ENCODE measurements around the gene DNAL1. TPM values are rescaled to one million over a fixed set of nuclear protein-coding genes. Genes with fewer than 3 reads are reported as not detected.

DNAL1 gene
- total RNA-seq, 1 donor from 2014 or later = 7.7 TPM

DNA sequence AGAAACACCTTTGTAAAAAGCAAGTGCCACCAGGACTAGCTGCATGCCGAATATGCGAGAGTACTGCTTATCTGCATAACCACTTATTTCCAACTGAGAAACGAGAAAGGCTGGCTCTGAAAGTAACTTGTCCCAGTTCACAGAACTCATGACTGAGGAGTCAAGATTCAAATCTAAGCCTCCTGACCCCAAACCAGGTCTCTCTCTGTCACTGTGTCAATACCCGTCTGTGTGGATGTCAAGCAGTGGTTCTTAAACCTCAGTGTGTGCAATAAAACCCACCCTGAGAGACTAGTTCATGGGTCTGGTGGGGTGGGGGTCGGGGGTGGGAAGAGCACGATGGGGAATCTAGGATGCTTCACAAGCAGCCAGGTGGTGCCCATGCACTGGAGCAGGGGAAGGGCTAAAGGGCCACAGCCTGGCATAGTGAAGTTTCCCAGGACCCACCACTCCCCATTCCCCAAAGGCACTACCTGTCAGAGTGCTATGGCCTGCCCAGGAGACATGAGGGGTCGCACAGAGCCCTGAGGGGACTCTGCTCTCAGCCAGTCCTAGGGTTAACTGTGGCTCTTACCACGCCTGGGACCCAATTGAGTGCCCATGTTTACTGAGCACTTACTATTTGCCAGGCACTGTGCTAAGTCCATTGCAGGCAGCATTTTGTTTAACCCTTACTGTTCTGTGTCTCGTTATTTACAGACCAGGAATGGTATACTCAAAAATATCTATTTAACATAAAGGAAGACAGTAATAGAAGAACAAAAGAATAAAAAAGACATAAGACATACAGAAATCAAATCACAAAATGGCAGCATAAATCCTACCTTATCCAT is 102.8 kb downstream of the DNAL1 start:
- ChIA-PET POLR2A (interaction anchor here (0.7 to 10.3 kb wide), 5 partner anchors 7 to 1267 kb away, joined by 3 to 183 read pairs (median 7); a partner anchor contains a TSS), CTCF (interaction anchor here (1.2 to 9.2 kb wide), 7 partner anchors 11 to 79 kb away, joined by 3 to 78 read pairs (median 9); no protein-coding TSS in a partner anchor)
- H3K4me1 Mint-ChIP-seq = peaks cover 99% of the 10 kb centered on the region
- no peaks in the 10 kb centered on the region for H3K27me3 Mint-ChIP-seq
- H3K36me3 Mint-ChIP-seq (ENCODE audit: low read depth) = peaks cover 6% of the 10 kb centered on the region
- H3K4me3 Mint-ChIP-seq = peak overlapping the region; percentile 44
- no peak for DNase-seq
- intact Hi-C loops (cut with micrococcal nuclease) = no loop called here
- ATAC-seq (ENCODE audit: low read depth) = no peak
- H3K9me3 Mint-ChIP-seq = no peaks in the 10 kb centered on the region
- TF ChIP-seq, protein P1, sequence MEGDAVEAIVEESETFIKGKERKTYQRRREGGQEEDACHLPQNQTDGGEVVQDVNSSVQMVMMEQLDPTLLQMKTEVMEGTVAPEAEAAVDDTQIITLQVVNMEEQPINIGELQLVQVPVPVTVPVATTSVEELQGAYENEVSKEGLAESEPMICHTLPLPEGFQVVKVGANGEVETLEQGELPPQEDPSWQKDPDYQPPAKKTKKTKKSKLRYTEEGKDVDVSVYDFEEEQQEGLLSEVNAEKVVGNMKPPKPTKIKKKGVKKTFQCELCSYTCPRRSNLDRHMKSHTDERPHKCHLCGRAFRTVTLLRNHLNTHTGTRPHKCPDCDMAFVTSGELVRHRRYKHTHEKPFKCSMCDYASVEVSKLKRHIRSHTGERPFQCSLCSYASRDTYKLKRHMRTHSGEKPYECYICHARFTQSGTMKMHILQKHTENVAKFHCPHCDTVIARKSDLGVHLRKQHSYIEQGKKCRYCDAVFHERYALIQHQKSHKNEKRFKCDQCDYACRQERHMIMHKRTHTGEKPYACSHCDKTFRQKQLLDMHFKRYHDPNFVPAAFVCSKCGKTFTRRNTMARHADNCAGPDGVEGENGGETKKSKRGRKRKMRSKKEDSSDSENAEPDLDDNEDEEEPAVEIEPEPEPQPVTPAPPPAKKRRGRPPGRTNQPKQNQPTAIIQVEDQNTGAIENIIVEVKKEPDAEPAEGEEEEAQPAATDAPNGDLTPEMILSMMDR (IDR thresholded peaks at IDR 0.05) = no peak
- H3K27ac Mint-ChIP-seq = peak overlapping the region; percentile 91

DNA sequence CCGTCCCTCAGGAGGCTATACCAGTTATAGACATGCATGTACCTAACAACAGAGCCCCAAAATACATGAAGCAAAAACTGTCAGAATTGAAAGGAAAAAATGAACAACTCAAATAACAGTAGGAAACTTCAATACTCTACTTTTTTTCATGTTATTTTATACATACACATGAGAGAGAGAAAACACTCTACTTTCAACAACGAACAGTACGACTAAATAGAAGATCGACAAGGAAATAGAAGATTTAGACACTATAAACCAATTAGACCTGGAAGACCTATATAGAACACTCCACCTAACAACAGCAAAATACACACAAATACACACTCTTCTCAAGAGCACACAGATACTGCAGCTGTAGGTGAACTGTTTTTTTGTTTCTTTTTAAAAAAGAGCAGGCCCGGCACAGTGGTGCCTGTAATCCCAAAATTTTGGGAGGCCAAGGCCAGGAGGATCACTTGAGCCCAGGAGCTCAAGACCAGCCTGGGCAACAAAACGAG is 104.1 kb downstream of the DNAL1 start:
- no peaks in the 10 kb centered on the region for H3K9me3 Mint-ChIP-seq
- H3K27ac Mint-ChIP-seq = peak overlapping the region; percentile 68
- no peaks in the 10 kb centered on the region for H3K27me3 Mint-ChIP-seq
- TF ChIP-seq, protein P1 (IDR thresholded peaks at IDR 0.05) = no peak
- no peak overlapping the region for H3K4me3 Mint-ChIP-seq
- DNase-seq (no peak), ATAC-seq (ENCODE audit: low read depth) (no peak)
- intact Hi-C loops (cut with micrococcal nuclease) = no loop called here
- H3K36me3 Mint-ChIP-seq (ENCODE audit: low read depth) = peaks cover 6% of the 10 kb centered on the region
- H3K4me1 Mint-ChIP-seq = peaks cover 99% of the 10 kb centered on the region
- ChIA-PET POLR2A (interaction anchor here (0.6 to 14.6 kb wide), 7 partner anchors 6 to 78 kb away, joined by 4 to 493 read pairs (median 8); no protein-coding TSS in a partner anchor), CTCF (interaction anchor here (1.1 to 2.6 kb wide), 5 partner anchors 9 to 29 kb away, joined by 3 to 18 read pairs (median 4); no protein-coding TSS in a partner anchor)

DNA sequence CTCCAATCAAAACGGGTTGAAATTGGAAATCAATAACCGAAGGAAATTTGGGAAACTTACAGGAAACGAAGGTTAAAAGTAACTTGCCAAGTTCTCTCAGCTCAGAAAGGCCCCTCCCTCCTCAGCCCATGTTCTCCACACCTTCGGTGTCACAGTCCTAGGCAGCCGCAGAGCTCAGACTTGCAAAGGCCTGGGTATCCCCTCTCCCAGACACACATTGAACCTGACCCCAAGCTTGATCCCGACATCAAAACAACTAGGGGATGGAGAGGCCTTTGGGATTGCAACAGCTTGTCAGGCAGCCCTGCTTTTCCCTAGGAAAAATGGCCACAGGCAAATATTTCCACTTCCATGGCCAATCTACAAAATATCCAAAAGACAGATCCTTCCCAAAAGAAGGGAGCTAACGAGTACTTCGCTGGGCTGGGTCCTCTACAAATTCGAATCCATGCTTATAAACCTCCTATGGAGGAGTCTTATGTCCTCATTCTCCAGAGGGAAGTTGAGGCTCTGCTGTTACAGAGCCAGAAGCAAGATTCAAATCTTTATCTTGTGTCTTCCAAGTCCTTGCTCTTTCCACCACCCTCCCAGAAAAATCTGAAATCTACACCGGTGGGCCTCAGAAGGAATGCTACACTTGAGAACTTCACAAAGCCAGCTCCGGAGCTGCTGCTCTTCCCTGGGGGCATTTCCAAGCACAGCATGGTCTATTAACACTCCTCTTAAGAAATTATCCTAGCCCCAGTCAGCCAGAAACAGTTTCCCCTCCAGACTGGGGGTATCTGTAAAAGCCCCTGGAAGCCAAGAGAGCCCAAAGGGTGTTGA is 105.1 kb downstream of the DNAL1 start:
- no peak for ATAC-seq (ENCODE audit: low read depth)
- H3K36me3 Mint-ChIP-seq (ENCODE audit: low read depth) = peaks cover 6% of the 10 kb centered on the region
- no peaks in the 10 kb centered on the region for H3K27me3 Mint-ChIP-seq
- POLR2A ChIA-PET = interaction anchor here (0.6 to 14.6 kb wide), 6 partner anchors 7 to 77 kb away, joined by 4 to 493 read pairs (median 94); a partner anchor contains a TSS
- intact Hi-C loops (cut with micrococcal nuclease) = no loop called here
- TF ChIP-seq, protein P1 (IDR thresholded peaks at IDR 0.05) = no peak
- H3K4me1 Mint-ChIP-seq = peaks cover 99% of the 10 kb centered on the region
- DNase-seq = no peak
- no peaks in the 10 kb centered on the region for H3K9me3 Mint-ChIP-seq
- CTCF ChIA-PET = interaction anchor here (0.8 to 2.6 kb wide), 7 partner anchors 8 to 76 kb away, joined by 3 to 18 read pairs (median 3); no protein-coding TSS in a partner anchor
- peak overlapping the region; percentile 28 for H3K4me3 Mint-ChIP-seq
- peak overlapping the region; percentile 92 for H3K27ac Mint-ChIP-seq

DNA sequence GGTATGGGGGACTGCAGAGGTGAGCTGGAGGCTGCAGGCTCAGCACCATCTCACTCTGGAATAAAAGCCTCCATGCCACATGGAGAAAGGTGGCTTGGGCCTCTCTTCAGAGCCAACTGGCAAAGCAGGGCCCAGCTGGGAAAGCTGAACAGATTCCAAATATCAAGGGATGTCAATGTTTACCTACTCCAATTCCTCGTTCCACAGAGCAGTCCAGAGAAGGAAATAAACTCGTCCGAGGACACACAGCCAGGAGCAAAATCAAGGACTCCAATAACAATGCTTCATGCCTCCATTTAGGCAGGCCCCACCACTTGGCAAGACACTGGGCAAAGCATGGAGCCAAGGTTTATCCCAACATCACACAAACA is 105.7 kb downstream of the DNAL1 start:
- TF ChIP-seq, protein P1 (IDR thresholded peaks at IDR 0.05) = no peak
- peaks cover 99% of the 10 kb centered on the region for H3K4me1 Mint-ChIP-seq
- ATAC-seq (ENCODE audit: low read depth) (no peak), DNase-seq (no peak)
- H3K4me3 Mint-ChIP-seq = peak overlapping the region; percentile 77
- POLR2A ChIA-PET = interaction anchor here (1.2 to 14.6 kb wide), 5 partner anchors 8 to 36 kb away, joined by 6 to 493 read pairs (median 183); a partner anchor contains a TSS
- peaks cover 6% of the 10 kb centered on the region for H3K36me3 Mint-ChIP-seq (ENCODE audit: low read depth)
- H3K27ac Mint-ChIP-seq = peak overlapping the region; percentile 92
- CTCF ChIA-PET = interaction anchor here (0.9 to 2.6 kb wide), 5 partner anchors 9 to 76 kb away, joined by 3 to 18 read pairs (median 6); no protein-coding TSS in a partner anchor
- intact Hi-C loops (cut with micrococcal nuclease) = no loop called here
- H3K27me3 Mint-ChIP-seq = no peaks in the 10 kb centered on the region
- H3K9me3 Mint-ChIP-seq = no peaks in the 10 kb centered on the region

All from activated B cell treated with CpG ODN at 0.5 μM for 24 hours (primary cell).